Aorta (tissue), 5 donors: Measurements from ENCODE around the gene ACSBG1. TPM values are rescaled to one million over a fixed set of nuclear protein-coding genes. Genes with fewer than 3 reads are reported as not detected.

Experiments
- ATAC-seq: fragments of 200-7000 bp; cut with Tn5 transposase; one replicate; pipeline ENCODE4 v1.9.1; 2022; ENCODE audit warnings: moderate library complexity; ENCODE audit not compliant: low FRiP score
- DNase-seq, 2 donors: peaks; one replicate each; pipeline ENCODE4 v3.0.0-alpha.2; 2020
- H3K27ac ChIP-seq, 2 donors: one replicate each; pipeline ENCODE4 v1.5.1; 2013; ENCODE audit warnings: low read length in 2 of 2, mild to moderate bottlenecking in 2 of 2, moderate library complexity in 2 of 2, control low read depth in 1 of 2, inconsistent platforms in 1 of 2, low read depth in 1 of 2
- H3K27me3 ChIP-seq, 2 donors: one replicate each; pipeline ENCODE4 v1.6.1; 2013; ENCODE audit warnings: control low read depth in 1 of 2, low read length in 1 of 2, mild to moderate bottlenecking in 1 of 2, moderate library complexity in 1 of 2; ENCODE audit not compliant: insufficient read depth in 2 of 2, control insufficient read depth in 1 of 2
- H3K36me3 ChIP-seq, 2 donors: one replicate each; pipeline ENCODE4 v1.6.1; 2013; ENCODE audit warnings: control low read depth in 1 of 2, low read length in 1 of 2, mild to moderate bottlenecking in 1 of 2; ENCODE audit not compliant: insufficient read depth in 2 of 2, control insufficient read depth in 1 of 2
- H3K4me1 ChIP-seq, 2 donors: one replicate each; pipeline ENCODE4 v1.6.1; 2013; ENCODE audit warnings: low read length in 2 of 2, control low read depth in 1 of 2, mild to moderate bottlenecking in 1 of 2, moderate library complexity in 1 of 2; ENCODE audit not compliant: insufficient read depth in 2 of 2, control insufficient read depth in 1 of 2
- H3K4me3 ChIP-seq, 2 donors: one replicate each; pipeline ENCODE4 v1.5.1; 2013; ENCODE audit warnings: low read length in 2 of 2, control low read depth in 1 of 2, mild to moderate bottlenecking in 1 of 2
- H3K9me3 ChIP-seq: one replicate; pipeline ENCODE4 v1.6.1; 2013; ENCODE audit warnings: mild to moderate bottlenecking, low read length; ENCODE audit not compliant: control insufficient read depth
- WGBS, 2 donors: extraction: QIAGEN DNeasy Blood & Tissue Kit; methylation state at CpG; one replicate each; pipeline ENCODE4 v1.1.7; 2013; 5-methylcytosine and 5-hydroxymethylcytosine counted together
- intact Hi-C, 2 donors: fragments of 100-400 bp; cut with DNase I; formaldehyde crosslinking; loops; one replicate each; pipeline versions ENCODE4 v1.14.2 to v1.15.0; 2022
- polyA plus RNA-seq, 2 donors: library from polyadenylated mRNA; stranded (reverse); fragments of 200-250 nt; gene quantifications; one replicate each; pipeline ENCODE4 v1.2.3, GENCODE V29; 2013
- total RNA-seq, 2 donors: library from RNA; stranded (reverse); fragmentation: NEBNext Ultra II Directional; extraction: Animal tissue kit (Norgen Biotek cat#: 25700); gene quantifications; one replicate each; pipeline ENCODE4 v1.2.1, GENCODE V29; 2021
- donor health status: healthy with polysubstance abuse.
- donor health status: Bipolar disorder and iron deficiency.
- donor health status: DM: no; HTN: no; CAD: no.
- donor health status: DM: no; HTN: no; CAD: no.
- donor health status: DM: yes; HTN: yes; CAD: no.

ACSBG1 gene
- total and polyA plus RNA-seq, 4 donors: 0.18 to 0.25 TPM; not detected in 2

GRCh38 chr15:78222745-78223395, 11.5 kb downstream of the ACSBG1 start:
- H3K27me3 ChIP-seq: no peaks in the 10 kb centered on the region
- no peaks in the 10 kb centered on the region for H3K9me3 ChIP-seq
- H3K4me3 ChIP-seq: no peak overlapping the region
- ATAC-seq (no peak), DNase-seq (no peak)
- intact Hi-C loops: no loop called here
- WGBS, 2 donors: 90 to 94% methylated on average over 5 of the region's 5 CpGs
- no peaks in the 10 kb centered on the region for H3K36me3 ChIP-seq
- no peak overlapping the region for H3K27ac ChIP-seq
- no peaks in the 10 kb centered on the region for H3K4me1 ChIP-seq

GRCh38 chr15:78220713-78221112, 13.7 kb downstream of the ACSBG1 start:
- DNase-seq: no peak
- no peaks in the 10 kb centered on the region for H3K4me1 ChIP-seq
- no peaks in the 10 kb centered on the region for H3K27me3 ChIP-seq
- WGBS, 2 donors: 79 to 80% methylated on average over 1 of the region's 1 CpG
- H3K27ac ChIP-seq: no peak overlapping the region
- no peaks in the 10 kb centered on the region for H3K9me3 ChIP-seq
- intact Hi-C loops: no loop called here
- H3K36me3 ChIP-seq: no peaks in the 10 kb centered on the region
- no peak overlapping the region for H3K4me3 ChIP-seq
- ATAC-seq: no peak

GRCh38 chr15:78216276-78217104, 17.9 kb downstream of the ACSBG1 start:
- Histone ChIP-seq H3K36me3 (no peaks in the 10 kb centered on the region), H3K27me3 (no peaks in the 10 kb centered on the region), H3K4me3 (no peak overlapping the region), H3K4me1 (no peaks in the 10 kb centered on the region), H3K9me3 (no peaks in the 10 kb centered on the region), H3K27ac (no peak overlapping the region)
- no peak for DNase-seq
- WGBS, 2 donors: 78 to 84% methylated on average over 7 of the region's 7 CpGs
- intact Hi-C loops: no loop called here
- peak; percentile 50 for ATAC-seq

- no peaks in the 10 kb centered on the region for H3K27me3 ChIP-seq
- intact Hi-C loops: no loop called here
- H3K36me3 ChIP-seq: no peaks in the 10 kb centered on the region
- no peaks in the 10 kb centered on the region for H3K4me1 ChIP-seq
- no peak overlapping the region for H3K27ac ChIP-seq
- ATAC-seq: no peak
- H3K9me3 ChIP-seq: no peaks in the 10 kb centered on the region
- no peak for DNase-seq
- no peak overlapping the region for H3K4me3 ChIP-seq
- 94% methylated on average over 4 of the region's 4 CpGs for WGBS, 2 donors
Observed at GRCh38 chr15:78213956-78214355, 20.4 kb downstream of the ACSBG1 start.

DNA sequence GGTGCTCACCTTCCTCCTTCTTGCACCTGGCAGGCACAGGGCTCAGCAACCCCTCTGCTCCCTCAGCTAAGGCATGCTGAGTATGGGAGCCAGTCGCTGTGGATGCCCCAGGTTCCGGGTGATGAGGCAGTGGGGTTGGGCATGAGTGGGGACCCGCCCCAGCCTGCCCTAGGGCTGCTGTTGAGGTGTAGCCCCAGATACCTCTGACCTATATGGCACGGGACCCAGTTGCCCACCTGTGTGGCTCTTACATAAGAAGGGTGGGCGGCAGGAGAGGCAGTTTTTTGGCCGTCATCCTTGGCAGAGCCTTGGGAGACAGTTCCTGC, 21.0 kb downstream of the ACSBG1 start:
- DNase-seq (no peak), ATAC-seq (no peak)
- no peaks in the 10 kb centered on the region for H3K27me3 ChIP-seq
- 95 to 97% methylated on average over 6 of the region's 6 CpGs for WGBS, 2 donors
- intact Hi-C loops: no loop called here
- H3K4me1 ChIP-seq: no peaks in the 10 kb centered on the region
- no peaks in the 10 kb centered on the region for H3K36me3 ChIP-seq
- no peak overlapping the region for H3K27ac ChIP-seq
- no peaks in the 10 kb centered on the region for H3K9me3 ChIP-seq
- H3K4me3 ChIP-seq: no peak overlapping the region

DNA sequence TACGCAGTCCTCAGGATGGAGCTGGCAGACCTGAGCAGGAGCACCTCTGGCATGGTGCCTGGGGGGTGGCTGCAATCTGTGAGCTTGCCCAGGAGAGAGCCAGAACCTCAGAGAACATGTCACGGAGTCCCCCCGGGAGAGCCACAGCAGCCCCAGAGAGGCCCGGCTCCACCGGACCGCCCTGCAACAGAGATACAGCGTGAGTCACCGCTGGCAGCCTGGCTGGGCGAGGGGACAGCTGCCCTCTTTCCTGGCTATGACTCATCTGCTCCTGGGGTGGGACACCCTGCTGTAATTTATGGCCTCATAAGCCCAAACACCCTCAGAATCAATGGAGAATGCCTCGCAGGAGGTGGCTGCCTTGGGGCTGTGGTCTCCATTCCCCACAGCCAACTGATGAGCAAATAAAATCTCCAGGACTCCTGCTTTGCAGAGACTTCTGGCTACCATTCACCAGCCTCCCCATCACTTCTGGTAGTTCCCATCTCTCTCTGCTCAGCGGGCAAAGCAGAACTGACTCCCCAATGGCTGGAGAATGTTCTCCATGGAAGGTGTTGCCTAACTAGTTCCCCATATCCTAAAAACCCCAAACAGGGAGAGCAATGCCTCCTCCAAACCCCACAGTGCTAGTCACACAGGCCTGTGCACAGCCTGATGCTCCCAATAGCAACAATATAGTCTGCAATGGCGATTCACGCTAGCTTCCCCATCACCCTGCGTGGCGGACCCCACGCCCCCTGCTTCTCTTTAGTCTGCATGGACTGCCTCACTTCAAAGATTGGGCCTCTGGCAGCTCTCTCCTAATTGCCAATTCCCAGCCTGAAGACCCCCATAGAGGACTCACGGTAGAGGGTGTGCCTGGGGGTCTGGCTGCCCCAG, 21.6 kb downstream of the ACSBG1 start:
- Histone ChIP-seq H3K4me3 (no peak overlapping the region), H3K27me3 (no peaks in the 10 kb centered on the region), H3K4me1 (no peaks in the 10 kb centered on the region), H3K36me3 (no peaks in the 10 kb centered on the region), H3K27ac (no peak overlapping the region), H3K9me3 (no peaks in the 10 kb centered on the region)
- ATAC-seq (no peak), DNase-seq (peak; percentile 80 to 86)
- intact Hi-C loops: no loop called here
- WGBS, 2 donors: 45 to 48% methylated on average over 17 of the region's 17 CpGs

DNA sequence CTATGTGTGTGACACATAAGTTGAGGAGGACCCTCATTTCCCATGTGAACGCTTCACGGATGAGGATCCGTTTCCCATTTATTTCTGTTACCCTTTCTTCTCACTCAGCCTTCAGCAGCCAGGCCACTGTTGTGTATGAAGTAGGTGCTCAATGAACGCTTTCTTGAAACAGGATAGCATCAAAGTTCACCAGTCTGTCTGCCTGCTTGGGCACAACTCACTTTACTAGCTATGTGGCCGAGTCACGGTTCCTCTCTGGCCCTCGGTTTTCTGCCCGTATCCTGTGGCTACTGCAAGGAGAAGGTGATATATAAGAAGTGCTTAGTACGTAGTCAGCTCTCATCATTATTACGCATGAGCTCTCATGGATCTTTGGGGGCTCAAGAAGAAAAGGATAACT, 22.4 kb downstream of the ACSBG1 start:
- H3K27ac ChIP-seq: no peak overlapping the region
- H3K36me3 ChIP-seq: no peaks in the 10 kb centered on the region
- DNase-seq: no peak
- WGBS, 2 donors: 86 to 91% methylated on average over 10 of the region's 10 CpGs
- intact Hi-C loops: no loop called here
- H3K4me1 ChIP-seq: no peaks in the 10 kb centered on the region
- H3K27me3 ChIP-seq: no peaks in the 10 kb centered on the region
- no peaks in the 10 kb centered on the region for H3K9me3 ChIP-seq
- no peak overlapping the region for H3K4me3 ChIP-seq
- ATAC-seq: no peak

DNA sequence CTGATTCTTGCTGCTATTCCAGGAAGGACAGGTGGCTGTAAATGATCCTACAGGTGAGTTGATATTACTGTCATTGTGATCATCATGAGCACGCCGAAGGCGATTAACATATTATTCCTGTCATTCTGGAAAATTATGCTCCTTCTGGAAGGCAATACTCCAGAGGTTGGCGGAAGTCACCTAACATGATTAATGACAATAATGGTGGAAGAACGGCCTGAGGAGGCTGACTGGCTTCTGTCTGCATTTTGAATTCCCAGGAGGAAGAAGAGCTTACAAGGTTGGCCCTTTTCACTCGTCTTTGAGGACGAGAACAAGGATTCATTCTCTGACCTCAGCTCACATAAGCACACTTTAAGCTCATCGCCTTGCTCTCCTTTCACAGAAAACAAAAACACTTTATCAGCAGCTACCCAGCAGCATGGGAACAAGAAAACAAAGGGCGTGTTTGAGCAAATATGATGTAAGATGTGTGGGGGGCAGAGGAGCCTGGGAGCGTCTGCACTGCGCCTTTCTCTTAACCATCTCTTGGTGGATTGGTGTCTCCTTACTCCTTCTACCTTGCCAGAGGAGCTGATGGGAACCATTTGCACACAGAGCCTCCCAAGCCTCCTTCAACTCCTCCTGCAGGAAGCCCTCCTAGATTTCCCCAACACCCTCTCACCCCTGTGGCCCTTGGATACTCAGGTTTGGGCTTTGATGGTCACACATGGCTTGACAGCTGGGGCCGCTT, 23.0 kb downstream of the ACSBG1 start:
- DNase-seq: no peak
- Histone ChIP-seq H3K4me1 (no peaks in the 10 kb centered on the region), H3K27me3 (no peaks in the 10 kb centered on the region), H3K27ac (no peak overlapping the region), H3K9me3 (no peaks in the 10 kb centered on the region), H3K36me3 (no peaks in the 10 kb centered on the region), H3K4me3 (no peak overlapping the region)
- intact Hi-C loops: no loop called here
- no peak for ATAC-seq
- 75 to 80% methylated on average over 12 of the region's 12 CpGs for WGBS, 2 donors
